NOMO-1 treated with dmso at 0.1 percent for 144 hours (cell line): ENCODE measurements around the gene SLCO2A1.
A peak's percentile ranks its signal among the peaks of the same experiment; 100 is the strongest.

ENCODE experiments used
- DNase-seq: peaks from one replicate; lab custom pipeline; 2025; ENCODE audit not compliant: unreplicated experiment; lab: John Stamatoyannopoulos, UW

SLCO2A1 gene

DNA sequence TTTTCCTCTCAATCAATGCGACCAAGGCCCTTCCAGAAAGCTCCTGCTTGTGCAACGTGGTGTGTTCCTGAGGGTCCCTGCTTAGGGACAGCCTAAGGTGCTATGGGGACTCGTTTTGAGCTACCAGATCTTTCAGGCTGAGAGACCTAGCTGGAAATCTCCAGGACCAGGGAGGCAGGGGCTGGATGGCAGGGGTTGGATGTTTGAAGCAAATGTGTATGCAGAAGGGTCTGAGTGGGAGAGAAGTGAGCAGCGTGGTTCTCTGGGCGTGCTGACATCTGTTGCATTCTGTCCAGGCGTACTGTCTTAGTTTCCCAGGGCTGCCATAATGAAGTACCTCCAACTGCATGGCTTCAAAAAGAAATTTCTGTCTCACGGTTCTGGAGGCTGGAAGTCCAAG lies 31.7 kb upstream of the SLCO2A1 start:
- DNase-seq = no peak

DNA sequence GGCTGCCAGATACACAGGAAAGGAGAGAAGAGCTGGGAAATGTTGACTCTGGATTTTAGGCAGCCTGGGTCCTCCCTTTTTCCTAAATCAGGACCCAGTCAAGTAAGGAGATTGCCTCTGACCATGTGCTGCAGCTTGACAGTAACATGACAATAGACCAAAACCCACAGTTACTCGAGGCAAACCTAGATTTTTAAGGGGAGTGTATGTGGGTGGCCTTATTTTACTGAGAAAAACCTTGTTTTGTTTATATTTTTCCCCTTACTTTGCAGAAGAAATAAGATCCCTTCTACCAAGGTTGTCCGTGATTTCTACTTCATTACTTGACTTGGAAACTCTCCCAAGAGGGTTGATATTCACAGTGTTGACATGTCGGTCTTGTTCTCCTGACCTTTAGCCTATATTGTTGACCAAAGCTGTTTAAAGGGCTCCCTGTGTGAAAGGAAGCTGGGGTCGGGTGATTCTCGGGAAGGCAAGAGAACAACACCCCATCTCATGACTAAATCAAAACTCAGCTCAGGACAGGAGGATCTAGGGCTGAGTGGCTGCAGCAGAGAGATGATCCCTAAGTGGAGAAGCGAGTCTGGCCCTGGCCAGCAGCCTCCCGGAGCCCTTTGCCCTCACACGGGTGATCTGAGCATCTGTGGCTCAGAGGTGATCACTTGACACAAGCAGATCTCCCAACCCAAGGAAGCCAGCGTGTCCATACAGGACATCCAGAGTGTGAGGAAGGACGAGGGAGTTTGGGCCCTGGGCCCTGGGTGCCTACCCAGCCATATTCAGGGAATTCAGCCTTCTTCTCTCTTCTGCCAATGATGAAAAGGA lies 31.0 kb upstream of the SLCO2A1 start:
- DNase-seq = no peak

DNA sequence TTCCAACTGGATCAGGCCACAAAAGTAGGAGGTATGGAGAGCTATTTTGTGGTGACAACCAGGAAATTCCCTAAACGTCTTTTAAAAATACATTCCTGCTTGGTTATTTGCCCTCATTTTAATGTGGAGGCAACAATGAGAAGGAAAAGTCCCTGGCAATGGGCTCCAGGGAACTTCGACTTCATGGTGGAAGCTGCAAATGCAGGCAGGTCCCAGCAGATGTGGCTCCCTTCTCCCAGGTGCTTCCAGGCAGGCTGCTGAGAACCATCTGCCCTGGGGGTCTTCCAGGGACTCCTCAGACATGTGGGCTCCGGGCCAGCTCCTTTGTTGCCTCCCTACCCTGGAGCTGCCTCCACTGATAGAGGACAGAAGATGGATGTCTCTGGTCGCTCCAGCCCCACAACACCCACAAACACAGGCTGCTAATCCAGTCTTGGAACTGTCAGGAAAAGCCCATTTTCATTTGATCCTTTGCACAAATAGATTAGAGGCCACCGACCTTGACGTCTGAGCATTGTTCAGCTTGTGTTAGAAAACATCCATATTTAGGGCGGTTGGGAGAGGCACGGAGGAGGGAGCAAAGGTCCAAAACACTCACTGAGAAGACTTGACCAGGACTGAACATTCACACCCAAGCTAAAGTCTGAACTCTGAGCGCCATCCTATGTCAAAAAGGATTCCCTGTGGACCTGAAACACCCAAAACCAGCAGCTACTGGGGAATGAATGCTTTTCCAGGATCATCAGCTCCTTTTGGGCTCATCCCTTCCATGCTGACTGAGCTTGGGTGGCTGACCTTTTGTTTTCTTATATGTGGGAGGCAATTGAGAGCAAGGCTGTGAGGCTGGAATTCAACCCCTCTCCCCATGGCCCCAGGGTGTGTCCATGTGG lies 30.2 kb upstream of the SLCO2A1 start:
- no peak for DNase-seq

DNA sequence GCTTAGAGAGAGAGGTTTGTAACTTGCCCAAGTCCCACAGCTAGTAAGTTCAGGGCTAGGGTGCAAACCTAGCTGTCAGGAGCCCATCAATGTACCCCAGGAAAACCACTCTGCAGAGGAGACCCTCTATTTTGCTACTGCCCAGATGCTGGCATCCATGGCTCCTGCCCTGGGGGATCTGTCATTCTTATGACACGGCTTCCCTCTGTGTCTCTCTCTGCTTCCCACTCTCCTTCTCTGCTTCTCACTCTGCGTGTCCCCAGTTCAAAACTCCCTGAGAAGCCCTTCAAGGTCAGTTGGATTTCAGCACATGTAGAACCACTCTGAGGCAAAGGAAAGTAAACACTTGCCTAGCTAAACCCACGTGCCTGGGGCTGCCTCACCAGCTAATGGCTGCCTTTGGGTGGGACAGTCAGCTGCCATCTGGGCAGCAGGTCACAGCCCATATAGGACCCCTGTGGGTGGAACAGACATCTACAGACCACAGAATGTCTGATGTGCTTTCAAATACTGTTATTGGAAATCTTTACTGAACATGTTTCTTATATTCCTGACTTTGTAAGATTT lies 29.4 kb upstream of the SLCO2A1 start:
- DNase-seq = no peak

DNA sequence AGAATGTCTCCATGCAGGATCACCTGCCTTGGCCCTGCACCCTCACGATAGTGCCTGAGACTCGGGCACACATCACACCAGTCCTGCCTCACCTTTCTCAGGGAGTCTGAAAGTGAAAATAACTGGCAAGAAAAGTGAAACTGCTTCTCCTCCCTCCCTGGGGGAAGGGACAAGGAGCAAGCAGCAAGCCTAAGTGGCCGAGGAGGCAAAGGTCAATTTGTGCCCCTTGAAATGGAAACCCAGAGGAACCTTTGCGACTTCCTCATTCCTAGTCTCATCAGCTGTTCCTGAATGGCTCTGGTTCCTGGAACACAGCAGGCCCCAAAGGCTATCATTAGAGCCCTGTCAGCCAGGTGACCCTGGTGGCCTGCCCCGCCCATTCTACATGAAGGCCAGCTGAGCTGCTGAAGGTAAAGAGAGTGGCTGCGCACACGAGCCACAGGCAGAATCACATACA lies 28.0 kb upstream of the SLCO2A1 start:
- peak; percentile 10 for DNase-seq

DNA sequence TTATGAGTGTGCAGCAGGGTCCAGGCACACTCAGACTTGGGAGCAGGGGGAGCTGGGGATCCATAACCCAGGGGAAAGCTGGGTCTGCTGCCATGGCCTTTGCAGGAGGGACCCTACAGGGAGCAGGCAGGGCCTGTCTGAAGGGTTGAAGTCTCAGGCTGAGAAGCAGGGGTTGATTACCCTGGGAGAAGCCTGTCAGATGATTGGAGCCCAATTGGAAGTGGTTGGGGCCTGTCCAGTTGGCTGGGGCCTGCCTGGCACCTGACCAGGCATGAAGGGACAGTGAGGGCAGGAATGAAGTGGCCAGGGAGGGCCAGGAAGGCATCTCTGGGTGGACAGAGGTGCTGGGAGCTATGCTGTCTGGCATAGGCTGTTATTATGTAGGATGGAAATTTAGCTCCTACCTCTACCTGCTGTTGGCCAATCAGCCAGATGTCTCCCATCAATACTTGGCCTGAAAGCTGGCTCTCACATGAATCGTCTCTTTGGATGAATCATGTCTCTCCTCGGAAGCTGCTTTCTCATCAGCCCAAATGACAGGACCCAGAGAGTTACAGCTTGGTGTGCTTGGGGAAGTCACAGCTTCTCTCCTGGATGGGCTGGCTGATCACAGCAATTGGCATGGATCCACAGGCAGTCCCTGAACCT lies 27.4 kb upstream of the SLCO2A1 start:
- DNase-seq = no peak

DNA sequence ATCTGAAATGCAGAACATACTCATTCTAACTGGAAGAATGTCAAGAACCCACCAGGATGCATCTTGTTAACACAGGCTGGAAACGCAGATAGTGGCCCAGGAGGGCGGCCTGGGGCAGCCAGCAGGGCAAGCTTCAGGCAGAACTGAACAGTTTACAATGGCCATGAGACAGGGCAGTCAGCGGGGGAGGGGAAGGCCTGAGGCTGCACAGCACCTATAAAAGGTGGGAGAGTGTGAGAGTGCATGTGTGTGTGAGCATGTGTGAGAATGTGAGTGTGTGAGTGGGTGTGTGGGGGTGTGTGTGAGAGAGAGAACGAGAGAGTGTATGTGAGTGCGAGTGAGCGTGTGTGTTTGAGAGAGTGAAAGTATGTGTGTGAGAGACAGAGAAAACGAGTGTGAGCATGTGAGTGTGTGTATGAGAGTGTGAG lies 26.8 kb upstream of the SLCO2A1 start:
- no peak for DNase-seq

DNA sequence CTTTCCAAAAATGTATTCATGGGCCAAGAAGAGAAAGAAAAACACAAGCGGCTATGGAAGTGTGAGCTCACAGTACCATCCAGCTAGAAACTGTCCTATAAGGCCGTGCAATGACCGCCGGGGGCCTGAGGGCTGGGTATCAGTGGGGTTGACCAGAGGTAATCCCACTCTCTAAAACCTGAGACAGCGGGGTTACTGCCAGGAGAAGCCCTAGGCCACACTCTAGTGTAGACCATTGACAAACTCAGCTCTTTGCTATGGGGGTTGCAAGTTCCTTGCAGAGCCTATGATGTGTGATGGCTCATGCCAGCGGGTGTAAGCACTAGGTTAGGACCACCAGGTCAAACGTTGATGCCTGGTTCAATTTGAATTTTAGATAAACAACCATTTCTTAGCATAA lies 25.9 kb upstream of the SLCO2A1 start:
- DNase-seq = no peak

DNA sequence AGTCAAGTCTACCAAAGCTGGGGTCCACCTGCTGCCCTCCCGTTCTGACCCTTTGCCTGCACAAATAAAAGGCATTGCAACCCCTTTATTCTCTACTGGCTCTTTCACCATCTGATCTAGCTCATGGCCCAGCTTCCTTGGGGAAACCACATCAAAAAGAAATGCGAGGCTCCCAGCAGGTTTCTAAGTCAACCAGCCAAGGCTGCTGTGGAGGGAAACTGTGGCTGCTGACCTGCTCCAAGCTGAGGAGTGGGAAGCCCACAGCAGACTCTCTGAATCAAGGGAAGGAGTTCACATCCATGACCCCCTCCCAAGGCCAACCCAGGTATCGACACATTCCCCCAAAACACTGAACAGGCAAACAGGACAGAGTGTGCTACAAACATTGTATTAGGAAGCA lies 25.2 kb upstream of the SLCO2A1 start:
- no peak for DNase-seq

DNA sequence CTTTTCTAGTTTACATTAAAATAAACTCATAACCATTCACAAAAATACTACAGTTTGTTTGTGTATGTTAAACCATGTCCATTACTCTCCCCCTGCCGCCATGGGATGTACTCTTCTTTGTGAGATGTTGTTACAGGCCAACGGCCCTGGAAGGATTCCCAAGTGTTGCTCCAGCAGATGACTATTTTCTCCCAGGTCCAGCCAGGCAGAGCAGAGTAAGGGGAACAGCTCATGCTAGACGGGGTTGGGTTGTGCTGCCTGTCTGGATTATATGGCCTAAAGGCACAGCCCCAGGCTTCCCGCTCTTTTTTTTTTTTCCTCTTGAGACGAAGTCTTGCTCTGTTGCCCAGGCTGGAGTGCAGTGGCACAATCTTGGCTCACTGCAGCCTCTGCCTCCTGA lies 24.5 kb upstream of the SLCO2A1 start:
- no peak for DNase-seq

DNA sequence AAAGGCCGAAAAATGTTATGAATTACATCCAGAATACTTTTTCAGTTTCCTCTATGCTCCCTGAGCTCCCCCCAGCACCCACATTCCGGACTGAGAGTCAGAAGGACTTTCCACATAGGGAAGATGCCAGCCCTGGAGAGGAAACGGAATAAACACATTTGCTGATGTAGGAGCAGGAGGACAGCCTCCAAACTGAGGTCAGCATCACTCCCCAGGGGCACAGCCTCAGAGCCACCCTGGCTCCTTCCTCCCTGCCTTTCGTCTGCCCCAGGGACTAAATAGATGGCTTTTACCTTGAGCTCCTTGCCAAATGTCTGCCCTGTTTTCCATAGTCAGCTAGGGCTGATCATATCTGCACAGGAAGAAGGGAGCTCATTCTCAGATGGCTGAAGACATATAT lies 22.6 kb upstream of the SLCO2A1 start:
- no peak for DNase-seq

DNA sequence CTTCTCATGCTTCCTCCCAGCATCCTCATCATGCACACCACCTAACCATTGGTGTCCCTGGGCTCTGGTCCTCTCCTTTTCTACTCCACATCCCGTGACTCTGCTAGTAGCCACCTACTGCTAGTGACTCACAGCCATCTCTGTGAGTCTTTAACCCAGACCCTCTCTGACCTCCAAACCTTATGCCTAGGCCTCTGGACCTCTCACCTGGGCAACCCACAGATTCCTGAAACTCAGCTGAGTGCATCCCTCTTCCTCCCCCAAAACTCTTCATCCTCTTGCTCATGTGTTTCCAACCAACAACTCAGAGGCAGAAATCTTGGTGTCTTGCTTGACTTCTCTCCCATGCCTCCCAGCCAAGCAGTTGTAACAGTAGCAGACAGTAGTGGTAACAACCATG lies 20.0 kb upstream of the SLCO2A1 start:
- DNase-seq = no peak

DNA sequence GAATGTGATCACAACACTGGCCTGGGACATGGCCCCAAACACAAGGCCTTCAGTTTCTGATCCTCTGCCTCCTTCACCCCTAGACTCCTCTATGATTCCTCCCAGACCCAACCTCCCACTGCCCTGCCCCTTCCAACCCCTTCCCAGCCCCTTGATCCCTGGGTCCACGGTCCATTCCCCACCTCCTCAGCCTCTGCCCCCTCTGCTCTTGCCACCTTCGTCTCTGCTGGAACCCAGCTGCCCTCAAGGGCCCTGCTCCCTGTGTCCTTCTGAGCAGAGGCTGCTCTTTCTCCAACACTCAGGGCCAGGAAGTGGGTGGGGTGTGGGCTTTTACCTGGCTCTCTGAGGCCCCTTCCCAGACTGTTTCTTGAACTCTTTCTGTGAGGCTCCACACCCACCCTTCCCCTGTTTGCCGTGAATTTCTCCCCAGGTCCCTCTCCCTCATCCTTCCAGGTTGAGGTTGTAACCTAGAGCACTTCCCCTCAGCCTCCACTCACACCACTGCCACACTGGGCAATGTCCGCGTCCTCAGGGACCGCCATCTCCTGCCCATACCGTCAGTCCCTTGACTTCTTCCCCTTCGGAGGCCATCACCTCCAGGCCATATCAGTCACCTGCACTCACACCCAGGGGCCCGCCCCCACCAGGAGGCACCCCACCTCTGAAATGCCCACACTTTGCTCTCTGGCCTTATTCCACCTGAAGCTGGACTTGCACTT lies 18.7 kb upstream of the SLCO2A1 start:
- DNase-seq = no peak

DNA sequence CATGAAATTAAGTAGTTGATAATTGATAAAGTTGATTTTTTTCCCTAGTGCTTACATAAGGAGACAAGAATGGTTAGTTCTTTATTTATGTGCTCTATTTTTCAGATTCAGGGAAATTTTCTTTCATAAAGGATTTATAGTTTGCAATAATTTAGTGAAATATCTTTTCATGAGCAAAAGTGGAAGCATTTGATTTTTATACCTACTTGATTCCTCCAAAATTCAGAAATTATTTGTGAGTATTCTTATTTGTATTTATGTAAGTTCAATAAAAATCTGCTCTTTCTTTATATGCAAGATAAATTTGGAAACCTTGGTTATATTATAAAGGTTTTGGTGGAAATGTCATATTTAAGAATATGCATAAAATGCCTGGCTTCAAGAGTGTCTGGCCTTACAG lies 14.7 kb upstream of the SLCO2A1 start:
- DNase-seq = no peak

DNA sequence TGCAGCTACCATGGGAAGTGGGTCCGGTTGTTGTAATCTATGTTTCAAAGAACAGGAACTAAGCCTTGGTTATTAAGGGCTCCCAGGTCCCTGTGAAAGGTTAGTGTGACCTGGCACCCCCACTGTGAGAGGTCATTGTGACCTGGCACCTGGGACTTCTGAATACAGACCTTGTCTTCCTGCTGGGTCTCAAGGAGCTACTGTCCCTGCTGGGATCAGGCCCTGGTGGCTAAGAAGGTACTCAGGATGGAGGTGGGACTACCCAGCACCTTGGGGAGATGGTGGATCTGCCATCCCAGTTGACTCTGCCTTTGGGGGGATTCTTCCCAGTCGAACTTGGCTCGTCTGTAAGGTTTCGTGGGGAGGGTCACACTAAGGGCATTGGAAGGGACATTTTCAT lies 10.3 kb upstream of the SLCO2A1 start:
- no peak for DNase-seq

DNA sequence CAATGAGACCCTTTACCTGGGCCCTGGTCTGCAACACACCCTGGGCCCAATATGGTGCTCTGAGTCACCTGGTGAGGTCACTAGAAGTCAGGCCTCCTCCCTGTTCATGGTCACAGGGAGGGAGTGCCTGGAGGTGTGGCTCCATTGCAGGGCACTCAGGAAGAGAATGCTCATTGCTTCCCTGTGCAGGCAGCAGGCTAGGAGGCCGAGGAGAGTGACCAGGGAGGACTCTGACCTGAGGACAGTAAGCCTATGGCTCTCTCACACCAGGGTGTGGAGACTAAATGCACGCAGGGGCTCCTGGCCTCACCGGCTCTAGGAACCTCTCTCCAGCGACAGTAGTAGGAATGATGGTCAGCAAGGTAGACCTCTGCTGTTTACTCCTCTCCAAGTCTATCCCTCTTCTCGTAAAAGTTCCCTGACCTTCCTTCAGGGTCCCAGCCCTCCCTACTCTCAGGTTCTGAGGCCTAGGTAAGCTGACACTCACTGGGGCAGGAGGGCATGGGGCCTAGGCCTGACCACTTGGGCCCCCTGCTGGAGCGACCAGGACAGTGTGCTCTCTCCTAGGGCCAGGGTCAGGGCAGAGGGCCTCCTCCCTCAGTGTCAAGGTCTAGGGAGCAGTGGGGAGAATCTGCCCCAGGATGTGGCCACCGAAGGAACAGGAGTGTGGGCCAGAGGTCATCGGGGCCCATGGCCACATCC lies 9.6 kb upstream of the SLCO2A1 start:
- DNase-seq = no peak

DNA sequence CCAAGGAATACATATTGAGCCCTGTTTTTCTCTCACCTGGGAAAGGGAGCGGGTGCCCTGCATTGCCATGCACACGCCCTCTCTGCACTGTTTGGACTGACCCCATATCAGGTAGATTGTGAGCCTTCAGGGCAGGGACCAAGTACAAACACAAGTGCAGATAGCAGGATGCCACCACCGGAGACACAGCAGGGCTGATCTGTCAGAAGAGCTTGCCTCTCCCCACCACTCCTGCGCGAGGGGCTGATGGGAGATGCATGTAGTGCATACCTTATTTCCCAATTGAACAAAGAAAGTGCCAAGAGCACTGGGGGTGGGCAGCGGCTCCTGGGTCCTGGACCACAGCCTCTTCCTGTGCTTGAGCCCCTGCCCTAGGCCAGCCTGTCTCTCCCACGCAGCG lies 9.0 kb upstream of the SLCO2A1 start:
- DNase-seq = no peak

DNA sequence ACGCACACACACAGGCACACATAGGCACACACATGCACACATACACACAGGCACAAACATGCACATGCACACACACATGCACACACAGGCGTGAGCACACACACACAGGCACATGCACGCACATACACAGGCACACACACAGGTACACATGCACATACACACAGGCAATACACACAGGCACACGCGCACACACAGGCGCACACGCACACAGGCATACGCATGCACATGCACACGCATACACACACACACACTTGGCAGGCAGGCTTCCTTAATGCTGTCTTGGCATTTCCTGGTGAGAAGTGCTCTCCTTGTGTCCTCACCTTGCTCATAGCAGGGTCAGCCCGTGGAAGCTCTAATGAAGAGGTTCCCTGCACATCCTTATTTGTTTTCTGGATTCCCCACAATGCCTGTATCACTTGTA lies 8.4 kb upstream of the SLCO2A1 start:
- DNase-seq = no peak

DNA sequence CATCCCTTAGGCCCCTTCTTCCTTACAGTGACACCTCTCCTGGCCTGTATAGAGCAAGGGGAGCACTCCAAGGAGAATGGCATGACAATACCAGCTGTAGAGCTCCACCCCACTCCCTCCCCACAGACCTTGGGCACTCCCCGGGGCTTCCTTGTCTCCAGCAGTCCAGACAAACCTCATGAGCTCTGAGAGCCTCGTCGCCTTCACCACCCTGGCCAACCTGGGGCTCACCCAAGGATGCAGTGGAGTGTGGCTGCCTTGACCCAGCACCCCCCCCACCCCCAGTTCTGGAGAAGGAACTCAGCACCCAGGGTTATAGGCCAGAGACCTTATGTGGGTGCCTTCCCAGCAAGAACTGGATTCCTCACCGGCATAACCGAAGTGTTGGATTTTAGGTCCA lies 7.4 kb upstream of the SLCO2A1 start:
- DNase-seq = no peak

DNA sequence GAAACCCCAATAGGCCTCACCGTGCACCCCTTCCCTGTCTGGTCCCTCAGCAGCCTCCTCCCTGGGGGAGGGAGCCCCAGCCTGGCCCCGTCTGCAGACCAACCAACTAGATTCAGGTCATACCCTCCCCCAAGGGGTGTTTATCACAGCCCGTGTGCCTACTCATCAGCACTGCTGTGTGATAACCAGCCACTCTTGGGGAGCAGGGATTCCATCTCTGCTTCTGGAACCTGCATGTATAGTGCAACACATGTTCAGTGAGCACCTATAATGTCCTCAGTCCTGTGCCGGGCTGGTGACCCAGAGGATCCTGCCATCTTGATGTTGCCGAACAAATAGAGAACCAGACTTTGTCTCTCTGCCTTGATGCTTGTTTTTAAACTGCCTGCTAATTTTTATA lies 6.6 kb upstream of the SLCO2A1 start:
- DNase-seq = no peak
